HepG2 (cell line): ENCODE results near the gene CACNA1G. TPM values are rescaled to one million over a fixed set of nuclear protein-coding genes. Genes with fewer than 3 reads are reported as not detected.

ENCODE experiments used
- ATAC-seq: fragments of 200-7000 bp; cut with Tn5 transposase; 3 replicates; pipeline ENCODE4 v1.9.1; 2020; ENCODE audit warnings: mild to moderate bottlenecking, moderate library complexity
- BruUV-seq: library from RNA; stranded (reverse); fragments of 400-500 nt; replicated peaks from 2 replicates; lab custom pipeline; 2021; lab: Mats Ljungman, UMichigan
- CTCF ChIA-PET: fragments of 300-600 bp; formaldehyde crosslinking; extraction: SDS; loops from one replicate; lab custom pipeline; 2021; ENCODE audit warnings: low total read pairs, inconsistent platforms, low intra/inter-chr PET ratio; lab: Yijun Ruan, JAX
- POLR2A ChIA-PET: fragments of 350-600 bp; sonication (Branson Sonifier 250); formaldehyde crosslinking; loops from one replicate; lab custom pipeline; 2020; ENCODE audit warnings: antibody characterized with exemption, inconsistent platforms; lab: Yijun Ruan, JAX
- DNase-seq: peaks from one replicate; pipeline ENCODE4 v3.0.0-alpha.2; 2015; ENCODE audit warnings: low spot score
- FAIRE-seq: peaks from 3 replicates; lab custom pipeline; 2011; peaks lifted over from hg19 to GRCh38; lab: Jason Lieb, UNC
- H2AFZ ChIP-seq: one replicate; pipeline ENCODE4 v1.6.1; 2011; ENCODE audit warnings: low read length, inconsistent platforms
- H3K27ac ChIP-seq: fragments of 300-600 bp; 3 replicates; pipeline ENCODE4 v1.8.0; 2011; ENCODE audit warnings: mixed run types, mild to moderate bottlenecking, mixed read lengths, low read length, inconsistent platforms; ENCODE audit not compliant: insufficient read depth; ENCODE audit errors: extremely low read length
- H3K27me3 ChIP-seq, 2 experiments: fragments of 200-600 bp in 1 of 2; 2 replicates in 1 of 2; 3 replicates in 1 of 2; pipeline versions ENCODE4 v1.6.0 to v1.8.0; 2011; ENCODE audit warnings: low read length in 2 of 2, mild to moderate bottlenecking in 2 of 2, moderate library complexity in 2 of 2, inconsistent platforms in 1 of 2; ENCODE audit not compliant: insufficient read depth in 2 of 2, control insufficient read depth in 1 of 2
- H3K36me3 ChIP-seq, 2 experiments: fragments of 200-600 bp in 1 of 2; replicated peaks in 1 of 2; 2 replicates in 1 of 2; 3 replicates in 1 of 2; pipeline versions ENCODE4 v1.5.1 to v1.8.0; 2011; ENCODE audit warnings: low read length in 2 of 2, inconsistent platforms in 1 of 2; ENCODE audit not compliant: insufficient read depth in 2 of 2, control insufficient read depth in 1 of 2
- H3K4me1 ChIP-seq: 2 replicates; pipeline ENCODE4 v1.5.1; 2012; ENCODE audit warnings: low read length, inconsistent platforms; ENCODE audit not compliant: insufficient read depth
- H3K4me2 ChIP-seq: 2 replicates; pipeline ENCODE4 v1.6.0; 2011; ENCODE audit warnings: low read depth, low read length, inconsistent platforms
- H3K4me3 ChIP-seq, 3 experiments: fragments of 200-600 bp in 1 of 3; sonication (generic), shearing (Covaris generic) in 1 of 3; replicated peaks in 1 of 3; 2 replicates each; pipeline ENCODE4 v1.5.1; 2011 to 2016; ENCODE audit warnings: low read length in 3 of 3, inconsistent platforms in 2 of 3, low read depth in 2 of 3, mild to moderate bottlenecking in 2 of 3, control low read depth in 1 of 3, mixed read lengths in 1 of 3; ENCODE audit not compliant: insufficient read depth in 1 of 3
- H3K79me2 ChIP-seq: one replicate; pipeline ENCODE4 v1.6.1; 2011; ENCODE audit warnings: low read length, inconsistent platforms; ENCODE audit not compliant: insufficient read depth
- H3K9ac ChIP-seq: 2 replicates; pipeline ENCODE4 v1.6.0; 2011; ENCODE audit warnings: mild to moderate bottlenecking, low read depth, low read length, inconsistent platforms; ENCODE audit not compliant: insufficient read depth
- H3K9me3 ChIP-seq: 2 replicates; pipeline ENCODE4 v1.5.1; 2012; ENCODE audit warnings: mild to moderate bottlenecking, low read length
- H4K20me1 ChIP-seq: 2 replicates; pipeline ENCODE4 v1.6.0; 2011; ENCODE audit warnings: inconsistent platforms, mild to moderate bottlenecking, low read length, moderate library complexity; ENCODE audit not compliant: insufficient read depth
- AGO1 ChIP-seq: fragments of 200-400 bp; formaldehyde crosslinking; IDR thresholded peaks from 2 replicates; pipeline ENCODE4 v1.6.1; 2017; ENCODE audit warnings: mild to moderate bottlenecking, low read depth, low read length, moderate library complexity; ENCODE audit not compliant: poor library complexity, severe bottlenecking
- KDM1A ChIP-seq: IDR thresholded peaks from 2 replicates; pipeline ENCODE4 v1.6.1; 2016; ENCODE audit warnings: missing compliant biosample characterization
- NFATC3 ChIP-seq: sonication (generic); formaldehyde crosslinking; IDR thresholded peaks from 2 replicates; pipeline ENCODE4 v1.5.1; 2020; ENCODE audit warnings: mild to moderate bottlenecking, missing genetic modification reagents
- ZBTB38 ChIP-seq: sonication (generic); formaldehyde crosslinking; IDR thresholded peaks from 2 replicates; pipeline ENCODE4 v1.5.1; 2020; ENCODE audit warnings: mild to moderate bottlenecking, missing genetic modification reagents
- ZBTB7A ChIP-seq: sonication (generic); formaldehyde crosslinking; IDR thresholded peaks from 2 replicates; pipeline ENCODE4 v1.8.0; 2022; ENCODE audit warnings: mild to moderate bottlenecking, missing genetic modification reagents
- ZMYM3 ChIP-seq: sonication (generic); formaldehyde crosslinking; IDR thresholded peaks from 2 replicates; pipeline ENCODE4 v1.5.1; 2020; ENCODE audit warnings: mild to moderate bottlenecking, missing genetic modification reagents
- WGBS: methylation state at CpG from one replicate; pipeline ENCODE4 v1.1.6; 2017; ENCODE audit warnings: low lambda C conversion rate; 5-methylcytosine and 5-hydroxymethylcytosine counted together
- in situ Hi-C: cut with HindIII; loops from 2 replicates; pipeline ENCODE4 v1.10.0; 2017; ENCODE audit warnings: low pct_unique_long_range_greater_than_20kb; ENCODE audit not compliant: extremely low pct_ligation_motif_present
- intact Hi-C: fragments of 100-400 bp; cut with micrococcal nuclease; formaldehyde crosslinking; loops from one replicate; pipeline ENCODE4 v1.10.0; 2022; ENCODE audit not compliant: unreplicated experiment
- polyA plus RNA-seq, 8 experiments: library from polyadenylated mRNA; depleted of rRNA in 3 of 8; stranded (reverse) in 7 of 8; unstranded in 1 of 8; fragments of >200 nt; fragmentation: Illumina TruSeq in 4 of 8; extraction: Trizol in 4 of 8; gene quantifications; 2 replicates each; pipeline versions ENCODE4 v1.2.1 to v1.2.3, GENCODE V29; 2011 to 2016; ENCODE audit warnings: low read depth in 4 of 8, missing spikeins in 1 of 8, mixed read lengths in 1 of 8; ENCODE audit not compliant: insufficient read depth in 1 of 8
- total RNA-seq, 5 experiments: library from RNA; depleted of rRNA; stranded (reverse); fragments of >200 nt; fragmentation: Illumina TruSeq; extraction: Trizol; gene quantifications; 2 replicates each; pipeline ENCODE4 v1.2.3, GENCODE V29; 2016; ENCODE audit warnings: low read depth in 1 of 5
- TF ChIP-seq, protein P1 (sequence below): sonication (generic); formaldehyde crosslinking; IDR thresholded peaks from 2 replicates; pipeline ENCODE4 v1.5.0; 2020; ENCODE audit warnings: missing genetic modification reagents
- TF ChIP-seq, protein P2 (sequence below): sonication (generic); formaldehyde crosslinking; IDR thresholded peaks from 2 replicates; pipeline ENCODE4 v1.9.0; 2022; ENCODE audit warnings: missing genetic modification reagents, mild to moderate bottlenecking, borderline replicate concordance
- TF ChIP-seq, protein P3 (sequence below): sonication (generic); formaldehyde crosslinking; IDR thresholded peaks from 2 replicates; pipeline ENCODE4 v1.5.1; 2020; ENCODE audit warnings: mild to moderate bottlenecking, missing genetic modification reagents, moderate library complexity

Gene CACNA1G
- total and polyA plus RNA-seq, 2 of the 13 experiments (the other 11 are each of a cell fraction or from before 2014, with no cell fraction given), result 0.02 TPM; not detected in 1

DNA sequence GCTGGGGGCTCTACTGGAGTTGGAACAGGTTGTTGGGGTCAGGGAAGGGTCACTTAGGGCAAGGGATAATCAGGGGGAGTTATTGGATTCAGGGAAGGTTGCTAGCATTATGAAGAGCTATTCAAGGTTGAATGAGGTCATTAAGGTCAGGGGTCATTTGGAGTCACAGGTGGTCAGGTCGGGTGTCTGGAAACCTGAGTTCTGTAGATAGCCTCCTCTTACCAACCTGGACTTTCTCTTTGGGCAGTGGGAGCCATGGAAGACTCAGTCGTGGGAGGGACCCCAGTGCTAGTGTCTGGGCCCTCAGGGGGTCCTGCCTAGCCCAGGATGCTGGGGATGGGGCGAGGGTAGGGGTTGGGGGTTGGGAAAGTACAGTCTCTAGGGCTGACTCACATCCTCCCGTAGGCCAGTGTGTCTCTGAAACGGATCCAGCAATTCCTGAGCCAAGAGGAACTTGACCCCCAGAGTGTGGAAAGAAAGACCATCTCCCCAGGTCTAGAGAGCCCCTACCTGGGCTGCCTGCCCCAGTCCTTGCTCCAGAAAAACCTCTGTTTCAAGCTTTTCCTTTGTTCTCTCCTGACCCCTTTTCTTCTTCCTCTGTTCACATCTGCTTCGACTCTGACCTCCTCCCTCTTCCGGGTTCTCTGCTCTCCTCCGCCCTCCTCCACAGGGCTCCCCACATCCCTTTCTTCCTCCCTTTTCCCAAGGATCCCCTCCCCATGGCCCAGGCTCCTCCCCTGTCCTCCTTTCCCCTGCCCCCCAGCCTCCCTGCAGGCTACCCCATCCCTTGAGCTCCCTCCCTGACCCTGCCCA, 107.7 kb downstream of the CACNA1G start (continued):
- TF ChIP-seq, protein P1, sequence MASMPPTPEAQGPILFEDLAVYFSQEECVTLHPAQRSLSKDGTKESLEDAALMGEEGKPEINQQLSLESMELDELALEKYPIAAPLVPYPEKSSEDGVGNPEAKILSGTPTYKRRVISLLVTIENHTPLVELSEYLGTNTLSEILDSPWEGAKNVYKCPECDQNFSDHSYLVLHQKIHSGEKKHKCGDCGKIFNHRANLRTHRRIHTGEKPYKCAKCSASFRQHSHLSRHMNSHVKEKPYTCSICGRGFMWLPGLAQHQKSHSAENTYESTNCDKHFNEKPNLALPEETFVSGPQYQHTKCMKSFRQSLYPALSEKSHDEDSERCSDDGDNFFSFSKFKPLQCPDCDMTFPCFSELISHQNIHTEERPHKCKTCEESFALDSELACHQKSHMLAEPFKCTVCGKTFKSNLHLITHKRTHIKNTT (CRISPR knock-in tag), result no peak
- TF ChIP-seq, all 625 proteins: peak for 26

DNA sequence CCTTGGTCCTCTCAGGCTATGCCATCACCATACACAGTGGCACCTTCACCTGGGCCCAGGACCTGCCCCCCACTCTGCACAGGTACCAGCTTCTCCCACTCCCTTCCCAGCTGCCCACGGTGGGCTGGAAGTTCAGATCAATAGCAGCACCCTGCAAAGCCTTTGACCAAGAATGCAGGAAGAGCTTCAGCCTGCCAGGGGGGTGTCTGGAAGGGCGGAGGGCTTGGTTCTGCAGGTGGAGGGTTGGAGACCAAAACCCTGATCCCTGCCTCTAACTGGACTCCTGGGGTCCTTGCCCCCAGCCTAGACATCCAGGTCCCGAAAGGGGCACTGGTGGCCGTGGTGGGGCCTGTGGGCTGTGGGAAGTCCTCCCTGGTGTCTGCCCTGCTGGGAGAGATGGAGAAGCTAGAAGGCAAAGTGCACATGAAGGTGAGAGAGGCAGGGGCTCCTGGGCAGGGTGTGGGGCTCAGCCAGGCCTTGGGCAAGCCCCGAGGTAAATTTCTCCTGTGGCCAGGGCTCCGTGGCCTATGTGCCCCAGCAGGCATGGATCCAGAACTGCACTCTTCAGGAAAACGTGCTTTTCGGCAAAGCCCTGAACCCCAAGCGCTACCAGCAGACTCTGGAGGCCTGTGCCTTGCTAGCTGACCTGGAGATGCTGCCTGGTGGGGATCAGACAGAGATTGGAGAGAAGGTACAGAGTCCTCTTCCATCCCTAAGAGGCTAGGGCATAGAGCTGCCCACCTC, 108.5 kb downstream of the CACNA1G start:
- H3K4me3 ChIP-seq, result no peak overlapping the region
- peaks cover 62% of the 10 kb centered on the region for H3K4me1 ChIP-seq
- CTCF ChIA-PET, result no interaction called here
- POLR2A ChIA-PET, result interaction anchor here (0.8 to 7.6 kb wide), 11 partner anchors 8 to 50 kb away, joined by 3 to 85 read pairs (median 5); partner anchors contain the start of gene LUC7L3
- no peak overlapping the region for H3K9ac ChIP-seq
- no peak for FAIRE-seq
- H3K79me2 ChIP-seq, result no peaks in the 10 kb centered on the region
- H3K27me3 ChIP-seq, result no peaks in the 10 kb centered on the region
- no peaks in the 10 kb centered on the region for H3K36me3 ChIP-seq
- no TSS peak for BruUV-seq
- no peaks in the 10 kb centered on the region for H4K20me1 ChIP-seq
- 85% methylated on average over 8 of the region's 9 CpGs for WGBS
- in situ Hi-C loops (no loop called here), intact Hi-C loops (no loop called here)
- TF ChIP-seq ZMYM3 (CRISPR knock-in tag) (peak; percentile 45; the same call in 1 of the 2 replicates), AGO1 (peak; percentile 60), NFATC3 (no peak), ZBTB7A (0 out of 2 replicates have a peak, but pooled peaks have one; percentile 20), KDM1A (CRISPR knock-in tag) (peak; percentile 17; the same call in 1 of the 2 replicates), ZBTB38 (CRISPR knock-in tag) (0 out of 2 replicates have a peak, but pooled peaks have one; percentile 44)
- TF ChIP-seq, protein P2, sequence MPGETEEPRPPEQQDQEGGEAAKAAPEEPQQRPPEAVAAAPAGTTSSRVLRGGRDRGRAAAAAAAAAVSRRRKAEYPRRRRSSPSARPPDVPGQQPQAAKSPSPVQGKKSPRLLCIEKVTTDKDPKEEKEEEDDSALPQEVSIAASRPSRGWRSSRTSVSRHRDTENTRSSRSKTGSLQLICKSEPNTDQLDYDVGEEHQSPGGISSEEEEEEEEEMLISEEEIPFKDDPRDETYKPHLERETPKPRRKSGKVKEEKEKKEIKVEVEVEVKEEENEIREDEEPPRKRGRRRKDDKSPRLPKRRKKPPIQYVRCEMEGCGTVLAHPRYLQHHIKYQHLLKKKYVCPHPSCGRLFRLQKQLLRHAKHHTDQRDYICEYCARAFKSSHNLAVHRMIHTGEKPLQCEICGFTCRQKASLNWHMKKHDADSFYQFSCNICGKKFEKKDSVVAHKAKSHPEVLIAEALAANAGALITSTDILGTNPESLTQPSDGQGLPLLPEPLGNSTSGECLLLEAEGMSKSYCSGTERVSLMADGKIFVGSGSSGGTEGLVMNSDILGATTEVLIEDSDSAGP (CRISPR knock-in tag), result no peak
- TF ChIP-seq, protein P3, sequence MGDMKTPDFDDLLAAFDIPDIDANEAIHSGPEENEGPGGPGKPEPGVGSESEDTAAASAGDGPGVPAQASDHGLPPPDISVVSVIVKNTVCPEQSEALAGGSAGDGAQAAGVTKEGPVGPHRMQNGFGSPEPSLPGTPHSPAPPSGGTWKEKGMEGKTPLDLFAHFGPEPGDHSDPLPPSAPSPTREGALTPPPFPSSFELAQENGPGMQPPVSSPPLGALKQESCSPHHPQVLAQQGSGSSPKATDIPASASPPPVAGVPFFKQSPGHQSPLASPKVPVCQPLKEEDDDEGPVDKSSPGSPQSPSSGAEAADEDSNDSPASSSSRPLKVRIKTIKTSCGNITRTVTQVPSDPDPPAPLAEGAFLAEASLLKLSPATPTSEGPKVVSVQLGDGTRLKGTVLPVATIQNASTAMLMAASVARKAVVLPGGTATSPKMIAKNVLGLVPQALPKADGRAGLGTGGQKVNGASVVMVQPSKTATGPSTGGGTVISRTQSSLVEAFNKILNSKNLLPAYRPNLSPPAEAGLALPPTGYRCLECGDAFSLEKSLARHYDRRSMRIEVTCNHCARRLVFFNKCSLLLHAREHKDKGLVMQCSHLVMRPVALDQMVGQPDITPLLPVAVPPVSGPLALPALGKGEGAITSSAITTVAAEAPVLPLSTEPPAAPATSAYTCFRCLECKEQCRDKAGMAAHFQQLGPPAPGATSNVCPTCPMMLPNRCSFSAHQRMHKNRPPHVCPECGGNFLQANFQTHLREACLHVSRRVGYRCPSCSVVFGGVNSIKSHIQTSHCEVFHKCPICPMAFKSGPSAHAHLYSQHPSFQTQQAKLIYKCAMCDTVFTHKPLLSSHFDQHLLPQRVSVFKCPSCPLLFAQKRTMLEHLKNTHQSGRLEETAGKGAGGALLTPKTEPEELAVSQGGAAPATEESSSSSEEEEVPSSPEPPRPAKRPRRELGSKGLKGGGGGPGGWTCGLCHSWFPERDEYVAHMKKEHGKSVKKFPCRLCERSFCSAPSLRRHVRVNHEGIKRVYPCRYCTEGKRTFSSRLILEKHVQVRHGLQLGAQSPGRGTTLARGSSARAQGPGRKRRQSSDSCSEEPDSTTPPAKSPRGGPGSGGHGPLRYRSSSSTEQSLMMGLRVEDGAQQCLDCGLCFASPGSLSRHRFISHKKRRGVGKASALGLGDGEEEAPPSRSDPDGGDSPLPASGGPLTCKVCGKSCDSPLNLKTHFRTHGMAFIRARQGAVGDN (CRISPR knock-in tag), result 0 out of 2 replicates have a peak, but pooled peaks have one; percentile 26
- H3K4me2 ChIP-seq, result no peak overlapping the region
- DNase-seq, result no peak
- no peaks in the 10 kb centered on the region for H3K9me3 ChIP-seq
- H2AFZ ChIP-seq, result no peak overlapping the region
- peak; percentile 5; the same call in 2 of the 3 replicates for ATAC-seq
- H3K27ac ChIP-seq, result no peak overlapping the region
